HCT116 (cell line): ENCODE data around the gene IL31. TPM values are rescaled to one million over a fixed set of nuclear protein-coding genes. Genes with fewer than 3 reads are reported as not detected.

Experiments
- ATAC-seq: fragments of 200-7000 bp; cut with Tn5 transposase; 2 replicates; pipeline ENCODE4 v1.9.1; 2020; ENCODE audit warnings: mild to moderate bottlenecking, moderate library complexity
- BruUV-seq: library from RNA; stranded (reverse); fragments of 400-500 nt; replicated peaks from 2 replicates; lab custom pipeline; 2021; lab: Mats Ljungman, UMichigan
- CTCF ChIA-PET: fragments of 300-600 bp; sonication (Branson Sonifier 250); formaldehyde crosslinking; loops from one replicate; lab custom pipeline; 2021; ENCODE audit warnings: antibody characterized with exemption; lab: Charles Lee
- POLR2A ChIA-PET: fragments of 300-600, 350-600 bp; sonication (Branson Sonifier 250); formaldehyde crosslinking; loops from one replicate; lab custom pipeline; 2021; ENCODE audit warnings: antibody characterized with exemption; lab: Charles Lee
- RAD21 ChIA-PET, 2 experiments: fragments of 300-600 bp; sonication (Branson Sonifier 250); formaldehyde crosslinking; loops; one replicate each; lab custom pipeline; 2023; ENCODE audit warnings: low total read pairs in 2 of 2; ENCODE audit not compliant: uncharacterized antibody in 2 of 2, unreplicated experiment in 2 of 2, low non-redundant PET in 1 of 2; lab: Charles Lee
- DNase-seq: peaks from one replicate; pipeline ENCODE4 v3.0.0-alpha.2; 2010; ENCODE audit warnings: low read depth, low spot score
- H2AFZ ChIP-seq: fragments of 200-600 bp; shearing (Covaris generic), sonication (generic); 2 replicates; pipeline ENCODE4 v1.6.1; 2017; ENCODE audit warnings: low read depth, mixed run types, mixed read lengths, antibody characterized with exemption, low read length; ENCODE audit not compliant: poor library complexity, severe bottlenecking
- H3K27ac ChIP-seq: 2 replicates; pipeline ENCODE4 v1.5.1; 2012; ENCODE audit warnings: low read depth, low read length
- H3K27me3 ChIP-seq: fragments of 200-600 bp; sonication (generic); 2 replicates; pipeline ENCODE4 v1.6.1; 2016; ENCODE audit warnings: mixed run types, low read length, mixed read lengths; ENCODE audit not compliant: insufficient read depth
- H3K36me3 ChIP-seq, 2 experiments: fragments of 200-500 bp in 1 of 2; fragments of 200-600 bp in 1 of 2; sonication (Bioruptor generic) in 1 of 2; sonication (generic) in 1 of 2; 2 replicates each; pipeline versions ENCODE4 v1.5.1 to v1.6.1; 2014 to 2016; ENCODE audit warnings: low read length in 2 of 2, inconsistent platforms in 1 of 2, mixed read lengths in 1 of 2, mixed run types in 1 of 2; ENCODE audit not compliant: insufficient read depth in 2 of 2, control insufficient read depth in 1 of 2
- H3K4me1 ChIP-seq, 2 experiments: fragments of 200-600 bp in 1 of 2; sonication (generic) in 1 of 2; 2 replicates each; pipeline versions ENCODE4 v1.5.1 to v1.6.1; 2012 to 2017; ENCODE audit warnings: low read length in 2 of 2, inconsistent platforms in 1 of 2, mild to moderate bottlenecking in 1 of 2, mixed read lengths in 1 of 2, mixed run types in 1 of 2, moderate library complexity in 1 of 2; ENCODE audit not compliant: insufficient read depth in 2 of 2, control insufficient read depth in 1 of 2
- H3K4me2 ChIP-seq: fragments of 200-600 bp; sonication (generic); 2 replicates; pipeline ENCODE4 v1.6.1; 2017; ENCODE audit warnings: mixed run types, low read length, mixed read lengths
- H3K4me3 ChIP-seq, 2 experiments: fragments of 200-600 bp in 1 of 2; sonication (generic) in 1 of 2; replicated peaks in 1 of 2; 2 replicates each; pipeline ENCODE4 v1.5.1; 2011 to 2016; ENCODE audit warnings: low read length in 2 of 2, control low read depth in 1 of 2, low read depth in 1 of 2, mild to moderate bottlenecking in 1 of 2, mixed read lengths in 1 of 2, mixed run types in 1 of 2
- H3K79me2 ChIP-seq: fragments of 200-600 bp; sonication (generic); 2 replicates; pipeline ENCODE4 v1.6.1; 2017; ENCODE audit warnings: mild to moderate bottlenecking, mixed run types, low read length, moderate library complexity, mixed read lengths; ENCODE audit not compliant: insufficient read depth
- H3K9ac ChIP-seq: fragments of 200-600 bp; sonication (generic); 2 replicates; pipeline ENCODE4 v1.6.1; 2016; ENCODE audit warnings: low read length, mixed read lengths
- H3K9me2 ChIP-seq: fragments of 200-600 bp; sonication (generic), shearing (Covaris generic); 2 replicates; pipeline ENCODE4 v1.6.1; 2017; ENCODE audit warnings: mixed run types, mild to moderate bottlenecking, moderate library complexity; ENCODE audit not compliant: insufficient read depth
- H3K9me3 ChIP-seq, 2 experiments: fragments of 200-500 bp in 1 of 2; fragments of 200-600 bp in 1 of 2; sonication (Bioruptor generic) in 1 of 2; sonication (generic) in 1 of 2; 2 replicates each; pipeline ENCODE4 v1.6.1; 2014 to 2017; ENCODE audit warnings: low read length in 2 of 2, mixed read lengths in 2 of 2, inconsistent platforms in 1 of 2, low read depth in 1 of 2, mild to moderate bottlenecking in 1 of 2, mixed run types in 1 of 2, moderate library complexity in 1 of 2; ENCODE audit not compliant: control insufficient read depth in 1 of 2, insufficient read depth in 1 of 2
- H4K20me1 ChIP-seq: fragments of 200-600 bp; sonication (generic), shearing (Covaris generic); 2 replicates; pipeline ENCODE4 v1.6.1; 2017; ENCODE audit warnings: mixed run types, mild to moderate bottlenecking, moderate library complexity; ENCODE audit not compliant: insufficient read depth
- CBX3 ChIP-seq: IDR thresholded peaks from 2 replicates; pipeline ENCODE4 v1.6.1; 2012; ENCODE audit warnings: low read depth
- CEBPB ChIP-seq: IDR thresholded peaks from 2 replicates; pipeline ENCODE4 v1.6.1; 2012; ENCODE audit warnings: low read depth
- ELF1 ChIP-seq: IDR thresholded peaks from 2 replicates; pipeline ENCODE4 v1.6.1; 2012; ENCODE audit warnings: low read depth, borderline replicate concordance
- EZH2 ChIP-seq: fragments of 200-600 bp; sonication (generic); IDR thresholded peaks from 2 replicates; pipeline ENCODE4 v1.6.1; 2017; ENCODE audit warnings: antibody characterized with exemption, mixed run types
- FOSL1 ChIP-seq: IDR thresholded peaks from 2 replicates; pipeline ENCODE4 v1.6.1; 2012; ENCODE audit warnings: low read depth
- JUND ChIP-seq: IDR thresholded peaks from 2 replicates; pipeline ENCODE4 v1.6.1; 2012
- POLR2A ChIP-seq: IDR thresholded peaks from 2 replicates; pipeline ENCODE4 v1.7.0; 2011; ENCODE audit warnings: borderline replicate concordance; ENCODE audit not compliant: insufficient read depth, insufficient read length; ENCODE audit errors: extremely low read depth
- POLR2AphosphoS5 ChIP-seq: IDR thresholded peaks from 2 replicates; pipeline ENCODE4 v1.6.1; 2011; ENCODE audit warnings: mild to moderate bottlenecking, low read depth, low read length, moderate library complexity
- RAD21 ChIP-seq: IDR thresholded peaks from 2 replicates; pipeline ENCODE4 v1.6.1; 2012; ENCODE audit warnings: low read depth, mild to moderate bottlenecking
- SP1 ChIP-seq: IDR thresholded peaks from 2 replicates; pipeline ENCODE4 v1.6.1; 2012; ENCODE audit warnings: low read depth
- SRF ChIP-seq: IDR thresholded peaks from 2 replicates; pipeline ENCODE4 v1.6.1; 2012; ENCODE audit warnings: low read depth
- TCF7L2 ChIP-seq: IDR thresholded peaks from 2 replicates; pipeline ENCODE4 v1.7.0; 2011; ENCODE audit warnings: borderline replicate concordance, inconsistent platforms; ENCODE audit not compliant: insufficient read depth, insufficient read length; ENCODE audit errors: extremely low read depth
- ZFX ChIP-seq: fragments of 450-650 bp; IDR thresholded peaks from 2 replicates; pipeline ENCODE4 v1.6.1; 2017
- ZNF274 ChIP-seq: fragments of 200-500 bp; sonication (Bioruptor generic); IDR thresholded peaks from 2 replicates; pipeline ENCODE4 v1.6.1; 2014; ENCODE audit warnings: mild to moderate bottlenecking, low read depth, low read length, inconsistent platforms
- intact Hi-C: fragments of 100-400 bp; cut with micrococcal nuclease; formaldehyde crosslinking; loops from 2 replicates; pipeline ENCODE4 v1.10.0; 2022
- total RNA-seq: library from RNA; stranded (reverse); gene quantifications from one replicate; pipeline ENCODE4 v1.2.1, GENCODE V29; 2021; ENCODE audit not compliant: unreplicated experiment
- TF ChIP-seq, protein P1 (sequence below): IDR thresholded peaks from 2 replicates; pipeline ENCODE4 v1.6.1; 2012
- TF ChIP-seq, protein P2 (sequence below): IDR thresholded peaks from 2 replicates; pipeline ENCODE4 v1.6.1; 2012
- TF ChIP-seq, protein P3 (sequence below): IDR thresholded peaks from 2 replicates; pipeline ENCODE4 v1.6.1; 2012; ENCODE audit warnings: low read depth
- TF ChIP-seq, protein P4 (sequence below), 3 experiments: fragments of 200-600 bp in 1 of 3; sonication (generic) in 1 of 3; IDR thresholded peaks in 2 of 3; conservative IDR thresholded peaks in 1 of 3; 2 replicates each; pipeline ENCODE4 v1.5.1; 2012 to 2017; ENCODE audit warnings: low read depth in 2 of 3, low read length in 2 of 3, antibody characterized with exemption in 1 of 3, borderline replicate concordance in 1 of 3, control low read depth in 1 of 3, mild to moderate bottlenecking in 1 of 3, mixed read lengths in 1 of 3, mixed run types in 1 of 3, moderate library complexity in 1 of 3; ENCODE audit not compliant: insufficient read depth in 1 of 3

The IL31 gene
- total RNA-seq, 1 experiment from 2014 or later: not detected

DNA sequence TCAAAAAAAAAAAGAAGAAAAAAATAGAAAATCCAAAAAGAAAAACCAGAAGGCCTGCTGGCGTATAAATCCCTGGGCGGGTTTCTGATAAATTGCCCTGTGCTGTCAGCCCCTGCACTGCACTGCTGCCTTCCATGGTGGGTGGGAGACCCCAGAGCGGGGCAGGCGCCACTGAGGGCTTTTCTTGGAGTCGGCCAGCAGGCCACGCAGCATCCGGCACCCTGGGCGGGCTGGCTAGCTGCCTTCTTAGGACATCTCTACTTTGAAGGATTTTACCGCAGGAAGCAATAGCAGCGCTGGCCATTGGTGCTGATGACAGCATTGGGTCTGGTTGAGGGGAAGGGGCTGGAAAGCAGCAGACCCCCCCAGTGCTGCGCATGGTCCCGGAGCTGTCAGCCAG is 29.1 kb downstream of the IL31 start (continued):
- TF ChIP-seq FOSL1 (no peak), CBX3 (no peak), POLR2A (no peak)
- TF ChIP-seq, protein P1, sequence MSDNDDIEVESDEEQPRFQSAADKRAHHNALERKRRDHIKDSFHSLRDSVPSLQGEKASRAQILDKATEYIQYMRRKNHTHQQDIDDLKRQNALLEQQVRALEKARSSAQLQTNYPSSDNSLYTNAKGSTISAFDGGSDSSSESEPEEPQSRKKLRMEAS: no peak
- TF ChIP-seq, all 23 proteins: peak for 0

DNA sequence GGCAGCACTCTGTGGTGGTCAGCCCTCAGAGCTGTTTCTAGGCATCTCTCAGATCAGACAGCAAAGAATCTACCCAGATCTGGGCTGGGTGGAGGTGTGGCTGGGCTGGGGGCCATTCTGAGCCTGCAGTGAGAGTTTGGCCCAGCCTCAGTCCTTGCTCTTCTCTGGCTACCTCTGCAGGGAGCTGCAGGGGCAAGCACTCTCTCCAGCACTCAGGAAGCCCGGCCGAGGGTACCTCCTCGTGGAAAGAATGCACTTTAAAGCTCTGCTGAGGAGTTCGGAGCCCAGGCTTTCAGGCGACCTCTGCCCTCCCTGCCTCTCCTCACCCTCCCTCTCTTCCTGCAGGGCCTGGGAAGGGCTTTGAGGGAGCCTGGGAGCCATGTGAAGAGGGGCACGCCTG is 31.2 kb downstream of the IL31 start:
- ATAC-seq: no peak
- Histone ChIP-seq H3K9me2 (no peaks in the 10 kb centered on the region), H3K36me3 (peaks cover 7 to 25% of the 10 kb centered on the region in 2 experiments; a peak in 3 of 4 replicates), H3K27ac (no peak overlapping the region), H2AFZ (no peak overlapping the region), H3K4me2 (no peak overlapping the region), H4K20me1 (no peaks in the 10 kb centered on the region), H3K9me3 (no peaks in the 10 kb centered on the region), H3K79me2 (no peaks in the 10 kb centered on the region), H3K27me3 (no peaks in the 10 kb centered on the region), H3K4me3 (no peak overlapping the region), H3K4me1 (no peaks in the 10 kb centered on the region), H3K9ac (no peak overlapping the region)
- intact Hi-C loops: no loop called here
- POLR2A ChIA-PET: no interaction called here
- BruUV-seq: no TSS peak
- DNase-seq: no peak
- CTCF ChIA-PET: no interaction called here
- RAD21 ChIA-PET: no interaction called here
- TF ChIP-seq POLR2AphosphoS5: no peak
- no peak for TF ChIP-seq ZFX
- TF ChIP-seq, protein P2, sequence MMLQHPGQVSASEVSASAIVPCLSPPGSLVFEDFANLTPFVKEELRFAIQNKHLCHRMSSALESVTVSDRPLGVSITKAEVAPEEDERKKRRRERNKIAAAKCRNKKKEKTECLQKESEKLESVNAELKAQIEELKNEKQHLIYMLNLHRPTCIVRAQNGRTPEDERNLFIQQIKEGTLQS: no peak
- TF ChIP-seq CEBPB: no peak
- no peak for TF ChIP-seq FOSL1
- TF ChIP-seq, protein P3, sequence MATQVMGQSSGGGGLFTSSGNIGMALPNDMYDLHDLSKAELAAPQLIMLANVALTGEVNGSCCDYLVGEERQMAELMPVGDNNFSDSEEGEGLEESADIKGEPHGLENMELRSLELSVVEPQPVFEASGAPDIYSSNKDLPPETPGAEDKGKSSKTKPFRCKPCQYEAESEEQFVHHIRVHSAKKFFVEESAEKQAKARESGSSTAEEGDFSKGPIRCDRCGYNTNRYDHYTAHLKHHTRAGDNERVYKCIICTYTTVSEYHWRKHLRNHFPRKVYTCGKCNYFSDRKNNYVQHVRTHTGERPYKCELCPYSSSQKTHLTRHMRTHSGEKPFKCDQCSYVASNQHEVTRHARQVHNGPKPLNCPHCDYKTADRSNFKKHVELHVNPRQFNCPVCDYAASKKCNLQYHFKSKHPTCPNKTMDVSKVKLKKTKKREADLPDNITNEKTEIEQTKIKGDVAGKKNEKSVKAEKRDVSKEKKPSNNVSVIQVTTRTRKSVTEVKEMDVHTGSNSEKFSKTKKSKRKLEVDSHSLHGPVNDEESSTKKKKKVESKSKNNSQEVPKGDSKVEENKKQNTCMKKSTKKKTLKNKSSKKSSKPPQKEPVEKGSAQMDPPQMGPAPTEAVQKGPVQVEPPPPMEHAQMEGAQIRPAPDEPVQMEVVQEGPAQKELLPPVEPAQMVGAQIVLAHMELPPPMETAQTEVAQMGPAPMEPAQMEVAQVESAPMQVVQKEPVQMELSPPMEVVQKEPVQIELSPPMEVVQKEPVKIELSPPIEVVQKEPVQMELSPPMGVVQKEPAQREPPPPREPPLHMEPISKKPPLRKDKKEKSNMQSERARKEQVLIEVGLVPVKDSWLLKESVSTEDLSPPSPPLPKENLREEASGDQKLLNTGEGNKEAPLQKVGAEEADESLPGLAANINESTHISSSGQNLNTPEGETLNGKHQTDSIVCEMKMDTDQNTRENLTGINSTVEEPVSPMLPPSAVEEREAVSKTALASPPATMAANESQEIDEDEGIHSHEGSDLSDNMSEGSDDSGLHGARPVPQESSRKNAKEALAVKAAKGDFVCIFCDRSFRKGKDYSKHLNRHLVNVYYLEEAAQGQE: no peak
- no peak for TF ChIP-seq EZH2
- TF ChIP-seq TCF7L2: no peak
- TF ChIP-seq, protein P4, sequence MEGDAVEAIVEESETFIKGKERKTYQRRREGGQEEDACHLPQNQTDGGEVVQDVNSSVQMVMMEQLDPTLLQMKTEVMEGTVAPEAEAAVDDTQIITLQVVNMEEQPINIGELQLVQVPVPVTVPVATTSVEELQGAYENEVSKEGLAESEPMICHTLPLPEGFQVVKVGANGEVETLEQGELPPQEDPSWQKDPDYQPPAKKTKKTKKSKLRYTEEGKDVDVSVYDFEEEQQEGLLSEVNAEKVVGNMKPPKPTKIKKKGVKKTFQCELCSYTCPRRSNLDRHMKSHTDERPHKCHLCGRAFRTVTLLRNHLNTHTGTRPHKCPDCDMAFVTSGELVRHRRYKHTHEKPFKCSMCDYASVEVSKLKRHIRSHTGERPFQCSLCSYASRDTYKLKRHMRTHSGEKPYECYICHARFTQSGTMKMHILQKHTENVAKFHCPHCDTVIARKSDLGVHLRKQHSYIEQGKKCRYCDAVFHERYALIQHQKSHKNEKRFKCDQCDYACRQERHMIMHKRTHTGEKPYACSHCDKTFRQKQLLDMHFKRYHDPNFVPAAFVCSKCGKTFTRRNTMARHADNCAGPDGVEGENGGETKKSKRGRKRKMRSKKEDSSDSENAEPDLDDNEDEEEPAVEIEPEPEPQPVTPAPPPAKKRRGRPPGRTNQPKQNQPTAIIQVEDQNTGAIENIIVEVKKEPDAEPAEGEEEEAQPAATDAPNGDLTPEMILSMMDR (IDR thresholded peaks at IDR 0.05 in 2 of 3, conservative IDR thresholded peaks at IDR 0.05 in 1 of 3; ENCODE audit: borderline replicate concordance in 1 of 3, insufficient read depth in 1 of 3, low read depth in 2 of 3, low read length in 2 of 3): no peak
- TF ChIP-seq RAD21: no peak
- TF ChIP-seq ZNF274: no peak
- no peak for TF ChIP-seq SP1
- TF ChIP-seq JUND: no peak
- no peak for TF ChIP-seq ELF1
- TF ChIP-seq SRF: no peak
- no peak for TF ChIP-seq POLR2A
- TF ChIP-seq, protein P1: no peak
